Esophagus squamous epithelium (tissue), 5 donors: Measurements from ENCODE around the gene PSME3IP1. TPM values are rescaled to one million over a fixed set of nuclear protein-coding genes. Genes with fewer than 3 reads are reported as not detected.
"Not testable (repeated sequence)": the region's sequence is repeated elsewhere in the genome, so short reads cannot be mapped to it uniquely, and the experiment has no call there.

ENCODE experiments used
- DNase-seq: peaks from one replicate; lab custom pipeline; 2025; lab: John Stamatoyannopoulos, UW
- H3K27ac ChIP-seq, 4 donors: fragments of 200-600 bp; sonication (generic); one replicate each; pipeline ENCODE4 v1.5.1; 2016 to 2019; ENCODE audit warnings: mild to moderate bottlenecking in 1 of 4
- H3K27me3 ChIP-seq, 4 donors: fragments of 200-600 bp; sonication (generic); 1 replicate in 3 of 4; 2 replicates in 1 of 4; pipeline versions ENCODE4 v1.5.1 to v1.6.0; 2017 to 2021; ENCODE audit warnings: antibody characterized with exemption in 1 of 4
- H3K36me3 ChIP-seq, 3 donors: fragments of 200-600 bp; sonication (generic); one replicate each; pipeline ENCODE4 v1.5.1; 2016 to 2019
- H3K4me1 ChIP-seq, 3 donors: fragments of 200-600 bp; sonication (generic); one replicate each; pipeline ENCODE4 v1.5.1; 2017 to 2019
- H3K4me3 ChIP-seq, 4 donors: fragments of 200-600 bp; sonication (generic); 1 replicate in 3 of 4; 2 replicates in 1 of 4; pipeline ENCODE4 v1.5.1; 2016 to 2019; ENCODE audit warnings: mild to moderate bottlenecking in 2 of 4, moderate library complexity in 1 of 4
- H3K9me3 ChIP-seq, 3 donors: fragments of 200-600 bp; sonication (generic); one replicate each; pipeline ENCODE4 v1.5.1; 2016 to 2019
- CTCF ChIP-seq, 6 experiments: fragments of 450-650 bp in 4 of 6; fragments of 200-600 bp in 2 of 6; sonication (generic) in 2 of 6; IDR thresholded peaks; one replicate each; pipeline ENCODE4 v1.5.1; 2016 to 2019; ENCODE audit warnings: antibody characterized with exemption in 6 of 6, mild to moderate bottlenecking in 4 of 6, moderate library complexity in 4 of 6
- POLR2A ChIP-seq, 4 donors: fragments of 450-650 bp; IDR thresholded peaks; one replicate each; pipeline ENCODE4 v1.6.1; 2017; ENCODE audit warnings: antibody characterized with exemption in 4 of 4, mild to moderate bottlenecking in 4 of 4, moderate library complexity in 3 of 4
- WGBS, 2 donors: methylation state at CpG; one replicate each; pipeline ENCODE4 v1.1.5; 2018; 5-methylcytosine and 5-hydroxymethylcytosine counted together
- intact Hi-C: fragments of 100-400 bp; cut with DNase I; formaldehyde crosslinking; loops from one replicate; pipeline ENCODE4 v1.15.0; 2022
- total RNA-seq, 4 donors: library from RNA; depleted of rRNA; stranded (reverse); fragments of >200 nt; gene quantifications; one replicate each; pipeline ENCODE4 v1.1.0, GENCODE V29; 2016
- donor health status: DM: yes; HTN: yes; CAD: no.

The PSME3IP1 gene
- total RNA-seq, 4 donors from 2014 or later = 40.7 to 65.6 (median 51.3) TPM

GRCh38 chr16:57208926-57209325 lies 23.1 kb upstream of the PSME3IP1 start:
- DNase-seq = no peak
- intact Hi-C loops = no loop called here
- Histone ChIP-seq H3K4me1 (peaks cover 1 to 13% (median 3%) of the 10 kb centered on the region in 3 donors), H3K27me3 (no peaks in the 10 kb centered on the region), H3K9me3 (no peaks in the 10 kb centered on the region), H3K4me3 (no peak overlapping the region), H3K36me3 (peaks cover 12 to 96% (median 49%) of the 10 kb centered on the region in 3 donors), H3K27ac (no peak overlapping the region)
- TF ChIP-seq POLR2A (IDR thresholded peaks at IDR 0.05) (no peak), CTCF (IDR thresholded peaks at IDR 0.05) (no peak)
- WGBS, 2 donors = 83 to 100% methylated on average over 1 of the region's 1 CpG

- no peaks in the 10 kb centered on the region for H3K9me3 ChIP-seq
- no peak overlapping the region for H3K27ac ChIP-seq
- H3K4me3 ChIP-seq = no peak overlapping the region
- H3K27me3 ChIP-seq = no peaks in the 10 kb centered on the region
- intact Hi-C loops = no loop called here
- TF ChIP-seq CTCF (IDR thresholded peaks at IDR 0.05) (no peak), POLR2A (IDR thresholded peaks at IDR 0.05) (no peak)
- H3K36me3 ChIP-seq = peaks cover 4 to 54% (median 26%) of the 10 kb centered on the region in 3 donors
- WGBS, 2 donors = 87 to 97% methylated on average over 10 to 12 of the region's 12 CpGs
- no peaks in the 10 kb centered on the region for H3K4me1 ChIP-seq
- DNase-seq = no peak
These were observed 18.8 kb upstream of the PSME3IP1 start for GRCh38 chr16:57204675-57205074.

- intact Hi-C loops = no loop called here
- 62 to 79% methylated on average over 1 of the region's 1 CpG for WGBS, 2 donors
- H3K9me3 ChIP-seq = no peaks in the 10 kb centered on the region
- DNase-seq = no peak
- H3K36me3 ChIP-seq = peaks cover 4 to 42% (median 14%) of the 10 kb centered on the region in 3 donors
- no peaks in the 10 kb centered on the region for H3K27me3 ChIP-seq
- no peak overlapping the region for H3K27ac ChIP-seq
- TF ChIP-seq CTCF (IDR thresholded peaks at IDR 0.05) (no peak), POLR2A (IDR thresholded peaks at IDR 0.05) (no peak)
- H3K4me1 ChIP-seq = no peaks in the 10 kb centered on the region
- H3K4me3 ChIP-seq = no peak overlapping the region
These were observed 17.6 kb upstream of the PSME3IP1 start for GRCh38 chr16:57203451-57203850.

GRCh38 chr16:57202095-57202886 lies 16.5 kb upstream of the PSME3IP1 start:
- peaks cover 4 to 30% (median 13%) of the 10 kb centered on the region in 3 donors for H3K36me3 ChIP-seq
- no peak for TF ChIP-seq POLR2A (IDR thresholded peaks at IDR 0.05)
- no peaks in the 10 kb centered on the region for H3K4me1 ChIP-seq
- WGBS, 2 donors = 84 to 86% methylated on average over 7 of the region's 7 CpGs
- no peak overlapping the region for H3K27ac ChIP-seq
- H3K9me3 ChIP-seq = no peaks in the 10 kb centered on the region
- H3K4me3 ChIP-seq = no peak overlapping the region
- intact Hi-C loops = no loop called here
- H3K27me3 ChIP-seq = no peaks in the 10 kb centered on the region
- DNase-seq = no peak

- WGBS, 2 donors = no CpG with 5 or more reads among the region's 27 CpGs
- H3K27me3 ChIP-seq, H3K9me3 ChIP-seq, intact Hi-C loops, H3K4me3 ChIP-seq, H3K27ac ChIP-seq, DNase-seq, H3K4me1 ChIP-seq: not testable (repeated sequence)
- peaks cover 4 to 17% (median 10%) of the 10 kb centered on the region in 3 donors for H3K36me3 ChIP-seq
These were observed 15.1 kb upstream of the PSME3IP1 start for GRCh38 chr16:57200926-57201325.

- no CpG with 5 or more reads among the region's 24 CpGs for WGBS, 2 donors
These were observed 14.5 kb upstream of the PSME3IP1 start for GRCh38 chr16:57200321-57200720.

More at GRCh38 chr16:57200321-57200720, 14.5 kb upstream of the PSME3IP1 start:
- intact Hi-C loops, H3K4me3 ChIP-seq, H3K9me3 ChIP-seq, H3K27ac ChIP-seq, H3K27me3 ChIP-seq, H3K4me1 ChIP-seq, DNase-seq: not testable (repeated sequence)
- peaks cover 4 to 11% (median 6%) of the 10 kb centered on the region in 3 donors for H3K36me3 ChIP-seq
